ENCODE data around the gene CNOT4. TPM values are rescaled to one million over a fixed set of nuclear protein-coding genes. Genes with fewer than 3 reads are reported as not detected.

Gene CNOT4
- total and polyA plus RNA-seq, 10 donors = 5.3 to 36.9 (median 27.9) TPM

- no peak overlapping the region for H3K27ac ChIP-seq
- 85 to 94% (median 89%) methylated on average over 1 of the region's 1 CpG for WGBS, 5 donors
- intact Hi-C loops (cut with DNase I; ENCODE audit: low total_unique reads) = no loop called here
- no peaks in the 10 kb centered on the region for H3K9me3 ChIP-seq
- no peaks in the 10 kb centered on the region for H3K27me3 ChIP-seq (replicated peaks in 1 of 7)
- H3K4me1 ChIP-seq = peaks cover 0 to 5% (median 2%) of the 10 kb centered on the region in 6 donors
- DNase-seq = no peak
- H3K36me3 ChIP-seq = no peaks in the 10 kb centered on the region
- no peak overlapping the region for H3K4me3 ChIP-seq
- TF ChIP-seq POLR2AphosphoS5 (IDR thresholded peaks at IDR 0.05) (no peak), POLR2A (IDR thresholded peaks at IDR 0.05) (no peak), CTCF (IDR thresholded peaks at IDR 0.05 in 8 of 11, conservative IDR thresholded peaks at IDR 0.05 in 3 of 11) (no peak)
Measured at GRCh38 chr7:135537453-135537852, 27.6 kb upstream of the CNOT4 start.

DNA sequence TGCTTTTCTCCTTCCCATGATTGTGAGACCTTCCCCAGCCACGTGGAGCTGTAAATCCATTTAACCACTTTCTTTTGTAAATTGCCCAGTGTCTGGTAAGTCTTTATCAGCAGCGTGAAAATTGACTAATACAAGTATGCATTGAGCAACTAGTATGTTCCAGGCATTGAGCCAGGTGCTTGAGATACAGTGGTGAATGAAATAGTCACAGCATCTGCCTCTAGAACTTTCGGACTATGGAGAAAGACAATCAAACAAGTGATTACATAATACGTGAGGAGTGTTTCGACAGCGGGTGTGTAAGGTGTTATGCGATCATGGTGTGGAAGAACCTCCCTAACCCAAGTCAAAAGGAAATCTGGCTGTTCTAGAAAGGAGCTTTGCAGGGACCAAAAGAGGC lies 26.2 kb upstream of the CNOT4 start:
- Histone ChIP-seq H3K9me3 (no peaks in the 10 kb centered on the region), H3K36me3 (no peaks in the 10 kb centered on the region), H3K27ac (no peak overlapping the region), H3K4me1 (peaks cover 0 to 5% (median 2%) of the 10 kb centered on the region in 6 donors), H3K4me3 (no peak overlapping the region), H3K27me3 (replicated peaks in 1 of 7) (no peaks in the 10 kb centered on the region)
- 57 to 82% (median 64%) methylated on average over 7 of the region's 7 CpGs for WGBS, 5 donors
- DNase-seq = no peak
- TF ChIP-seq POLR2AphosphoS5 (IDR thresholded peaks at IDR 0.05) = no peak
- no peak for TF ChIP-seq CTCF (IDR thresholded peaks at IDR 0.05 in 8 of 11, conservative IDR thresholded peaks at IDR 0.05 in 3 of 11)
- TF ChIP-seq POLR2A (IDR thresholded peaks at IDR 0.05) = no peak
- intact Hi-C loops (cut with DNase I; ENCODE audit: low total_unique reads) = no loop called here

- H3K27me3 ChIP-seq (replicated peaks in 1 of 7) = no peaks in the 10 kb centered on the region
- no peak for DNase-seq
Measured at GRCh38 chr7:135527025-135527424, 17.1 kb upstream of the CNOT4 start.

GRCh38 chr7:135525426-135525825 lies 15.5 kb upstream of the CNOT4 start:
- Histone ChIP-seq H3K9me3 (peaks cover 0 to 5% (median 0%) of the 10 kb centered on the region in 8 donors), H3K27me3 (replicated peaks in 1 of 7) (no peaks in the 10 kb centered on the region), H3K27ac (no peak overlapping the region), H3K4me1 (no peaks in the 10 kb centered on the region), H3K4me3 (no peak overlapping the region), H3K36me3 (no peaks in the 10 kb centered on the region)
- intact Hi-C loops (cut with DNase I; ENCODE audit: low total_unique reads) = no loop called here
- DNase-seq = no peak
- no peak for TF ChIP-seq POLR2A (IDR thresholded peaks at IDR 0.05)
- no peak for TF ChIP-seq POLR2AphosphoS5 (IDR thresholded peaks at IDR 0.05)
- TF ChIP-seq CTCF (IDR thresholded peaks at IDR 0.05 in 8 of 11, conservative IDR thresholded peaks at IDR 0.05 in 3 of 11) = no peak
- 93 to 100% (median 93%) methylated on average over 4 of the region's 4 CpGs for WGBS, 5 donors

More at GRCh38 chr7:135527025-135527424, 17.1 kb upstream of the CNOT4 start:
- TF ChIP-seq POLR2A (IDR thresholded peaks at IDR 0.05) (no peak), POLR2AphosphoS5 (IDR thresholded peaks at IDR 0.05) (no peak), CTCF (IDR thresholded peaks at IDR 0.05 in 8 of 11, conservative IDR thresholded peaks at IDR 0.05 in 3 of 11) (no peak)
- H3K27ac ChIP-seq = no peak overlapping the region
- no peak overlapping the region for H3K4me3 ChIP-seq
- intact Hi-C loops (cut with DNase I; ENCODE audit: low total_unique reads) = no loop called here
- 79 to 93% (median 87%) methylated on average over 3 of the region's 3 CpGs for WGBS, 5 donors
- no peaks in the 10 kb centered on the region for H3K36me3 ChIP-seq
- H3K9me3 ChIP-seq = peaks cover 0 to 5% (median 0%) of the 10 kb centered on the region in 8 donors
- no peaks in the 10 kb centered on the region for H3K4me1 ChIP-seq

Data from spleen (tissue), 11 donors.